Endometrium (tissue), 2 donors: Measurements from ENCODE around the gene RPTN.

Source experiments
- FAIRE-seq: peaks from 2 replicates; lab custom pipeline; 2012; peaks lifted over from hg19 to GRCh38; lab: Jason Lieb, UNC
- donor health status: control.
- donor health status: control.

RPTN gene

GRCh38 chr1:152159144-152159543 lies at the start of gene RPTN:
Gene RPTN (minus strand): TSS chr1:152159228. CDS start chr1:152157889, 1,339 bp downstream.
- no peak for FAIRE-seq

GRCh38 chr1:152198982-152199381 lies 40.0 kb upstream of the RPTN start:
- no peak for FAIRE-seq

GRCh38 chr1:152197361-152197941 lies 38.4 kb upstream of the RPTN start:
- FAIRE-seq = no peak

GRCh38 chr1:152191711-152192110 lies 32.7 kb upstream of the RPTN start:
- no peak for FAIRE-seq

GRCh38 chr1:152191260-152191659 lies 32.2 kb upstream of the RPTN start:
- FAIRE-seq = no peak

GRCh38 chr1:152190589-152190988 lies 31.6 kb upstream of the RPTN start:
- no peak for FAIRE-seq

- FAIRE-seq = no peak
These were observed 30.8 kb upstream of the RPTN start for GRCh38 chr1:152189657-152190442.

GRCh38 chr1:152188673-152189591 lies 29.9 kb upstream of the RPTN start:
- FAIRE-seq = no peak

GRCh38 chr1:152186556-152187285 lies 27.7 kb upstream of the RPTN start:
- no peak for FAIRE-seq

- FAIRE-seq = no peak
These were observed 26.7 kb upstream of the RPTN start for GRCh38 chr1:152185544-152186391.

- FAIRE-seq = no peak
These were observed 23.9 kb upstream of the RPTN start for GRCh38 chr1:152182944-152183361.

- FAIRE-seq = no peak
These were observed 23.4 kb upstream of the RPTN start for GRCh38 chr1:152182431-152182830.

- FAIRE-seq = no peak
These were observed 20.5 kb upstream of the RPTN start for GRCh38 chr1:152179566-152179965.

GRCh38 chr1:152170287-152170905 lies 11.4 kb upstream of the RPTN start:
- FAIRE-seq = no peak

GRCh38 chr1:152169366-152170025 lies 10.5 kb upstream of the RPTN start:
- FAIRE-seq = no peak

GRCh38 chr1:152168535-152168868 lies 9.5 kb upstream of the RPTN start:
- FAIRE-seq = no peak

GRCh38 chr1:152167835-152168534 lies 9.0 kb upstream of the RPTN start:
- FAIRE-seq = no peak

GRCh38 chr1:152166966-152167365 lies 7.9 kb upstream of the RPTN start:
- FAIRE-seq = no peak

GRCh38 chr1:152165286-152166077 lies 6.5 kb upstream of the RPTN start:
- FAIRE-seq = no peak
